Neutrophil (primary cell): Measurements from ENCODE around the gene DCAF12L1.

ENCODE experiments used
- H3K27ac ChIP-seq: fragments of 200-600 bp; sonication (generic); 2 replicates; pipeline ENCODE4 v1.5.1; 2016; ENCODE audit warnings: mild to moderate bottlenecking, moderate library complexity
- H3K27me3 ChIP-seq: fragments of 200-600 bp; sonication (generic); 2 replicates; pipeline ENCODE4 v1.6.0; 2016; ENCODE audit warnings: mild to moderate bottlenecking
- H3K36me3 ChIP-seq: fragments of 200-600 bp; sonication (generic); 2 replicates; pipeline ENCODE4 v1.5.1; 2017
- H3K4me1 ChIP-seq, 2 experiments: fragments of 200-600 bp in 1 of 2; sonication (generic) in 1 of 2; 1 replicate in 1 of 2; 2 replicates in 1 of 2; pipeline versions ENCODE4 v1.5.1 to v1.6.1; 2013 to 2016; ENCODE audit warnings: low read depth in 1 of 2, low read length in 1 of 2, mild to moderate bottlenecking in 1 of 2, moderate library complexity in 1 of 2; ENCODE audit not compliant: control insufficient read depth in 1 of 2, insufficient read depth in 1 of 2
- H3K4me3 ChIP-seq, 2 experiments: fragments of 200-600 bp in 1 of 2; sonication (generic) in 1 of 2; 1 replicate in 1 of 2; 2 replicates in 1 of 2; pipeline ENCODE4 v1.5.1; 2013 to 2016; ENCODE audit warnings: low read depth in 1 of 2, low read length in 1 of 2, mild to moderate bottlenecking in 1 of 2, moderate library complexity in 1 of 2
- H3K9me3 ChIP-seq: fragments of 200-600 bp; sonication (generic); 2 replicates; pipeline ENCODE4 v1.5.1; 2016
- CTCF ChIP-seq: fragments of 200-600 bp; sonication (generic); IDR thresholded peaks from 2 replicates; pipeline ENCODE4 v1.5.1; 2016; ENCODE audit warnings: antibody characterized with exemption

DCAF12L1 gene

DNA sequence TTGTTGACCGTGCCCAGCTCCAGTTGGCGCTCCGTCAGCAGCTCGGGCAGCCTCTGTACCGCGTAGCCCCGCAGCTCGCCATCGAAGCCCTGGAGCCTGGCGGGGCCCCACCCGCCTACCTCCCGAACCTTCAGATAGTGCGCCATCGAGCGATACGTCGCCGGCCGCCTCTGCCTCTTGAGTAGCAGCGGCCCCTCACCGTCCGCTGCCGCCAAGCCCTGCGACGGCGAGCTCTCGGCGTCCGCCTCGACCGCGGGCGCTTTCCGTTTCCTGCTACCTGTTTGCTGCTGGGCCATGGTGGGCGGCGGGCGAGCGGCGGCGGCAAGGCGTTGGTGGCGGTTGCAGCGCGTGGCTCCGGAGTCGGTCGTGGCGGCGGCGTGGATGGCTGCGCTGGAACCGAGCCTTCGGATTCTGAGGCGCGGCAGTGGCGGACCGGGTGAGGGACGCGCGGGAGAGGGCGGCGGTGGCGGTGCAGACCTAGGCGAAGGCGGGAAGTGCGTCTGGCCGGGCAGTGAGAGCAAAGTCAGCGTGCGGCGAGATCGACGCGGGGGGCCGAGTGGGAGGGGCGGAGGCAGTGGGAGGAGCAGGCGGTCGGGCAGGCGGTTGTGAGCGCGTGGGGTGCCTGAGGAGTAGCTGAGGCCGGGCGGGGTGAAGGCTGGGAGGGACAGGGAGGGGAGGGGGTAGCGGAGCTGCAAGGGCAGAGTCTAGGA is at the start of gene DCAF12L1:
DCAF12L1 (minus strand) TSS at position 502 of the 710 bp plus-strand sequence; CDS start at position 296, 206 bp downstream.
- no peak within 1 kb of the TSS for H3K4me3 ChIP-seq

DNA sequence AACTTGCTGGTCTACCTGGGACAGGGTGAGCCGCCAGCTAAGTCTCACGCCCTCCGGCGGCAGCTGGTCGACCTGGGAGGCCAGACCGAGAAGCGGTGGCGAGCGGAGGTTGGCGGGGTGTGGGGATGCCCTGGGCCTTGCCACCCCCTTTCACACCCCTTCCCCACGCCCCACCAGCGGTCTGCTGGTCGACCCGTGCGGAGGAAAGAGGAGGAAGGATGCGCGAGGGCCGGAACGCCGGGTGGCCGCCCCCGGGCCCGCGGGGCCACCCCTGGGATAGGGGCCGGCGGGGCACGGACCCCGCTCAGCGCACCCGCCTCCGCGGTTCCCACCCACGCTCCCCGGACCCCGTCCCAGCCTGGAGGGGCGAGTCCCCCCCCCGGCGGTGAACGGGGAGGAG is 28.3 kb upstream of the DCAF12L1 start:
- TF ChIP-seq CTCF = no peak
- no peak overlapping the region for H3K4me3 ChIP-seq

More for the DNA sequence above, at the start of gene DCAF12L1:
- Histone ChIP-seq H3K36me3 (no peaks in the 10 kb centered on the region), H3K27me3 (peaks cover 8% of the 10 kb centered on the region), H3K4me1 (no peaks in the 10 kb centered on the region), H3K27ac (no peak within 1 kb of the TSS), H3K9me3 (no peaks in the 10 kb centered on the region)
- TF ChIP-seq CTCF = no peak

GRCh38 chrX:126575911-126576310 is 23.3 kb upstream of the DCAF12L1 start:
- TF ChIP-seq CTCF = no peak
- Histone ChIP-seq H3K4me3 (no peak overlapping the region), H3K9me3 (no peaks in the 10 kb centered on the region), H3K4me1 (no peaks in the 10 kb centered on the region), H3K36me3 (no peaks in the 10 kb centered on the region), H3K27ac (no peak overlapping the region), H3K27me3 (no peaks in the 10 kb centered on the region)

More for the DNA sequence above, 28.3 kb upstream of the DCAF12L1 start:
- Histone ChIP-seq H3K9me3 (no peaks in the 10 kb centered on the region), H3K36me3 (no peaks in the 10 kb centered on the region), H3K27ac (no peak overlapping the region), H3K4me1 (no peaks in the 10 kb centered on the region), H3K27me3 (no peaks in the 10 kb centered on the region)

DNA sequence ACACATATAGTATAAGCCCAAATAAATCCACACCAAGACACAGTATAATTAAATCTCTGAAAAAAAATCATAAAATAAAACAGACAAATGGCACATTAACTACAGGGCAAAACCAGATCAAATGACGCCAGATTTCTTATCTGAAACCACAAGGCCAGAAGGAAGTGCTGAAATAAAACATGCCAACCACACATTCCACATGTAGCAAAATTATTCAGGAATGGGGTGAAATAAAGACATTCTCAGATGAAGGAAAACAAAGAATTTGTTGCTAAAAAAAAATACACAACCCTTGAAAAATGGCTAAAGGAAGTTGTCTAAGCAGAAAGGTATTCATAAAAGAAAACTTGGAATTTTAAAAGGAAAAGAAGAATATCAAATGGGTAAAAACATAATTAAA is 4.5 kb upstream of the DCAF12L1 start:
- H3K9me3 ChIP-seq = no peaks in the 10 kb centered on the region
- H3K36me3 ChIP-seq = no peaks in the 10 kb centered on the region
- no peak overlapping the region for H3K27ac ChIP-seq
- TF ChIP-seq CTCF = no peak
- H3K4me1 ChIP-seq = no peaks in the 10 kb centered on the region
- no peak overlapping the region for H3K4me3 ChIP-seq
- H3K27me3 ChIP-seq = peaks cover 7% of the 10 kb centered on the region

GRCh38 chrX:126551725-126552312 is 795 bp downstream of the DCAF12L1 start:
- Histone ChIP-seq H3K27ac (no peak overlapping the region), H3K36me3 (no peaks in the 10 kb centered on the region), H3K4me1 (no peaks in the 10 kb centered on the region), H3K4me3 (no peak overlapping the region), H3K9me3 (no peaks in the 10 kb centered on the region), H3K27me3 (peaks cover 8% of the 10 kb centered on the region)
- TF ChIP-seq CTCF = no peak
